Gastroesophageal sphincter (tissue), 4 donors: Measurements from ENCODE around the gene ATP2A3. TPM values are rescaled to one million over a fixed set of nuclear protein-coding genes. Genes with fewer than 3 reads are reported as not detected.

ENCODE experiments used
- ATAC-seq: fragments of 150-250 bp; one replicate; pipeline ENCODE4 v1.9.1; 2016; ENCODE audit warnings: mild to moderate bottlenecking, moderate library complexity
- H3K27ac ChIP-seq, 4 donors: fragments of 200-600 bp; sonication (generic) in 3 of 4; 1 replicate in 3 of 4; 2 replicates in 1 of 4; pipeline ENCODE4 v1.5.1; 2016 to 2019
- H3K27me3 ChIP-seq: fragments of 200-600 bp; sonication (generic); one replicate; pipeline ENCODE4 v1.5.1; 2019
- H3K36me3 ChIP-seq, 2 donors: fragments of 200-600 bp; sonication (generic); one replicate each; pipeline ENCODE4 v1.5.1; 2019; ENCODE audit warnings: control low read depth in 1 of 2
- H3K4me1 ChIP-seq, 3 donors: fragments of 200-600 bp; sonication (generic); 1 replicate in 2 of 3; 2 replicates in 1 of 3; pipeline ENCODE4 v1.5.1; 2016 to 2019; ENCODE audit warnings: control low read depth in 2 of 3
- H3K4me3 ChIP-seq, 2 donors: fragments of 200-600 bp; sonication (generic); one replicate each; pipeline ENCODE4 v1.5.1; 2019; ENCODE audit warnings: mild to moderate bottlenecking in 1 of 2, moderate library complexity in 1 of 2
- H3K9me3 ChIP-seq, 3 donors: fragments of 200-600 bp; sonication (generic); one replicate each; pipeline ENCODE4 v1.5.1; 2017 to 2019; ENCODE audit warnings: control low read depth in 2 of 3
- EP300 ChIP-seq: sonication (generic); formaldehyde crosslinking; IDR thresholded peaks from one replicate; pipeline ENCODE4 v1.6.1; 2017; ENCODE audit warnings: antibody characterized with exemption, mild to moderate bottlenecking
- POLR2A ChIP-seq, 2 donors: fragments of 450-650 bp; IDR thresholded peaks; one replicate each; pipeline ENCODE4 v1.6.1; 2017; ENCODE audit warnings: antibody characterized with exemption in 2 of 2, mild to moderate bottlenecking in 2 of 2, moderate library complexity in 1 of 2
- POLR2AphosphoS5 ChIP-seq: sonication (generic); formaldehyde crosslinking; IDR thresholded peaks from one replicate; pipeline ENCODE4 v1.6.1; 2017; ENCODE audit warnings: antibody characterized with exemption
- WGBS, 2 donors: methylation state at CpG; one replicate each; pipeline ENCODE4 v1.1.5; 2018; ENCODE audit warnings: low coverage in 1 of 2; 5-methylcytosine and 5-hydroxymethylcytosine counted together
- total RNA-seq, 4 donors: library from RNA; depleted of rRNA; stranded (reverse); fragments of >200 nt; gene quantifications; one replicate each; pipeline ENCODE4 v1.1.0, GENCODE V29; 2016
- TF ChIP-seq, protein P1 (sequence below), 4 experiments: fragments of 200-600 bp in 2 of 4; fragments of 450-650 bp in 2 of 4; sonication (generic) in 1 of 4; IDR thresholded peaks; one replicate each; pipeline ENCODE4 v1.5.1; 2017 to 2019; ENCODE audit warnings: antibody characterized with exemption in 4 of 4, mild to moderate bottlenecking in 2 of 4, moderate library complexity in 2 of 4

ATP2A3 gene
- total RNA-seq, 4 donors from 2014 or later = 5.9 to 35.9 (median 18.1) TPM

DNA sequence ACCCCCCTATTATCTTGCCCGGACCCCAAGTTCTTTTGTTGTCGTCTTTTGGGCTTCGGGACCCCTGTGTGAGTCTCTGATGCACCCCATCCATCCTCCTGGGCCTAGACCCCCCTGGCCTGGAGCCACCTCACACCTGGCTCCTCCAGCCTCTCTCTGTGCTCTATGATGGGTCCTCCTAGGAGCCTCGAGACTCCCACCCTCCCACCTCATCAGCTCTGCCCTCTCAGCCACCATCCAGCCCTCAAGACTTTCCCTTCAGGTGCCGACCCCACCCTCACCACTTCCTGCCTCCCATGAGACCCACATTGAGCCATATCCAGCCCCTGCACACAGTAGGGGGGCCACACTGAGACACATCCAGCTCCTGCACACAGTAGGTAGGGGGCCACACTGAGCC is 8.7 kb upstream of the ATP2A3 start:
- H3K9me3 ChIP-seq = peaks cover 0 to 13% (median 0%) of the 10 kb centered on the region in 3 donors
- ATAC-seq = no peak
- no peaks in the 10 kb centered on the region for H3K36me3 ChIP-seq
- H3K4me1 ChIP-seq = peaks cover 0 to 21% (median 9%) of the 10 kb centered on the region in 3 donors
- no peak for TF ChIP-seq EP300
- TF ChIP-seq POLR2AphosphoS5 = no peak
- TF ChIP-seq POLR2A (IDR thresholded peaks at IDR 0.05) = no peak
- TF ChIP-seq, protein P1, sequence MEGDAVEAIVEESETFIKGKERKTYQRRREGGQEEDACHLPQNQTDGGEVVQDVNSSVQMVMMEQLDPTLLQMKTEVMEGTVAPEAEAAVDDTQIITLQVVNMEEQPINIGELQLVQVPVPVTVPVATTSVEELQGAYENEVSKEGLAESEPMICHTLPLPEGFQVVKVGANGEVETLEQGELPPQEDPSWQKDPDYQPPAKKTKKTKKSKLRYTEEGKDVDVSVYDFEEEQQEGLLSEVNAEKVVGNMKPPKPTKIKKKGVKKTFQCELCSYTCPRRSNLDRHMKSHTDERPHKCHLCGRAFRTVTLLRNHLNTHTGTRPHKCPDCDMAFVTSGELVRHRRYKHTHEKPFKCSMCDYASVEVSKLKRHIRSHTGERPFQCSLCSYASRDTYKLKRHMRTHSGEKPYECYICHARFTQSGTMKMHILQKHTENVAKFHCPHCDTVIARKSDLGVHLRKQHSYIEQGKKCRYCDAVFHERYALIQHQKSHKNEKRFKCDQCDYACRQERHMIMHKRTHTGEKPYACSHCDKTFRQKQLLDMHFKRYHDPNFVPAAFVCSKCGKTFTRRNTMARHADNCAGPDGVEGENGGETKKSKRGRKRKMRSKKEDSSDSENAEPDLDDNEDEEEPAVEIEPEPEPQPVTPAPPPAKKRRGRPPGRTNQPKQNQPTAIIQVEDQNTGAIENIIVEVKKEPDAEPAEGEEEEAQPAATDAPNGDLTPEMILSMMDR (IDR thresholded peaks at IDR 0.05) = no peak
- no peak overlapping the region for H3K27ac ChIP-seq
- peaks cover 9% of the 10 kb centered on the region for H3K27me3 ChIP-seq
- H3K4me3 ChIP-seq = no peak overlapping the region
- 50 to 60% methylated on average over 3 to 5 of the region's 5 CpGs for WGBS, 2 donors

DNA sequence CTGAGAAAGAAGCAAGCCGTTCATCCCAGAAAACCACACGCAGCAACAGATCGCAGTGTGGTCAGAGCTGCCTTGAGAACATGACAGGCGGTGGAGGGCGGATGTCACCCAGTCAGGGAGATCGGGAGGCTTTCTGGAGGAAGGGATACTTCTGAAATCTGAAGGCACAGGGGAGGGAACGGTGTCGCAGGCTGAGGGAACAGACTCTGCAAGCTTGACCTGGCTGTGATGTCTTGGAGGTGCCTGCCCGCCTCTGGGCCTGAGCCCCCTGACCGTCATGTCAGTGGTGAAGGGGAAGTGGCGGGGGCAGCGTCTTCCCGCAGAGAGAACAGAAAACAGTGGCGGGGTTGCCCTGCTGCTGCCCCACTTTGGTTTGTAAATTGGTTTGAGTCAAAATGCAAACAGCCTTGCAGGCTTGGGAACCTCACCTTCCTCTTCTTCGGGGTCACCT is 8.1 kb upstream of the ATP2A3 start:
- H3K27ac ChIP-seq = no peak overlapping the region
- TF ChIP-seq, protein P1 (IDR thresholded peaks at IDR 0.05) = no peak
- no peak for TF ChIP-seq POLR2AphosphoS5
- TF ChIP-seq EP300 = no peak
- no peak for TF ChIP-seq POLR2A (IDR thresholded peaks at IDR 0.05)
- no peaks in the 10 kb centered on the region for H3K36me3 ChIP-seq
- WGBS, 2 donors = 56 to 78% methylated on average over 12 to 13 of the region's 15 CpGs
- H3K27me3 ChIP-seq = peaks cover 9% of the 10 kb centered on the region
- no peak overlapping the region for H3K4me3 ChIP-seq
- peaks cover 0 to 13% (median 0%) of the 10 kb centered on the region in 3 donors for H3K9me3 ChIP-seq
- ATAC-seq = no peak
- peaks cover 0 to 14% (median 9%) of the 10 kb centered on the region in 3 donors for H3K4me1 ChIP-seq

DNA sequence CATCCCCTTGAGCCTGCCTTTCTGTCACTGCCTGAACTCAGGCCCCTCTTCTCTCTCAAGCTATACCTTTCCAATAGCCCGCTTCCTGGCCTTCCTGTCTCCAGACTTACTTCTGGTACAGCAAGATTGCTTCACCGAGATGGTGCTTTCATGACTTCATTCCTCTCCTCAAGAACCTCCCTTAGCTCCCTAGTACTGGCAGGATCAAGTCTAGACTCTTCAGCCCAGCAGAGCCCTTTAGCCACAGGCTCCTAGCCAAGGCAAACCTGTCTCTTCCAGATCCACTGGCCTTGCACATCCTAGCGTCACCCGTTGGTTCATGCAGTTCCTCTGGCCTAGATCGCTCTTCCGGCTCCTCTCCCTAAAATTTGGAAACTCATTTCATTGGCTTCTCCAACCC is 6.4 kb upstream of the ATP2A3 start:
- Histone ChIP-seq H3K27me3 (peaks cover 9% of the 10 kb centered on the region), H3K36me3 (no peaks in the 10 kb centered on the region), H3K9me3 (peaks cover 0 to 13% (median 0%) of the 10 kb centered on the region in 3 donors), H3K27ac (no peak overlapping the region), H3K4me1 (no peaks in the 10 kb centered on the region), H3K4me3 (no peak overlapping the region)
- no peak for TF ChIP-seq EP300
- TF ChIP-seq POLR2AphosphoS5 = no peak
- TF ChIP-seq, protein P1 (IDR thresholded peaks at IDR 0.05) = no peak
- no peak for TF ChIP-seq POLR2A (IDR thresholded peaks at IDR 0.05)
- ATAC-seq = no peak
- WGBS, 2 donors = 94 to 95% methylated on average over 6 of the region's 6 CpGs

DNA sequence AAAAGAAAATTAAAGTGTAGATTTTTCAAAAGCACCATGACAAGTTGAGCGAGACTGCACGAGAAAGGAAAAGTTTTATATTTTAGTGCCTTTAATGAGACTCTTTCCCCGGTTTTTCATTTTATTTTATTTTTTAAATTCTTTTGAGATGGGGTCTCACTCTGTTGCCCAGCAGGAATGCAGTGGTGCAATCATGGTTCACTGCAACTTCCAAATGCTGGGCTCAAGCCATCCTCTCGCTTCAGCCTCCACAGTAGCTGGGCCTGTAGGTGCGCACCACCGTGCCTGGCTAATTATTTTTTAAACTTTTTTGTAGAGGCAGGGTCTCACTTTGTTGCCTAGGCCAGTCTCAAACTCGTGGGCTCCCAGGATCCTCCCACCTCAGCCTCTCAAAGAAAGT is 5.7 kb upstream of the ATP2A3 start:
- Histone ChIP-seq H3K4me3 (no peak overlapping the region), H3K27ac (no peak overlapping the region), H3K9me3 (peaks cover 0 to 6% (median 0%) of the 10 kb centered on the region in 3 donors), H3K4me1 (peaks cover 0 to 7% (median 0%) of the 10 kb centered on the region in 3 donors), H3K36me3 (no peaks in the 10 kb centered on the region), H3K27me3 (peaks cover 16% of the 10 kb centered on the region)
- no peak for TF ChIP-seq POLR2A (IDR thresholded peaks at IDR 0.05)
- TF ChIP-seq POLR2AphosphoS5 = no peak
- TF ChIP-seq EP300 = no peak
- TF ChIP-seq, protein P1 (IDR thresholded peaks at IDR 0.05) = no peak
- no peak for ATAC-seq
- 81 to 96% methylated on average over 3 to 6 of the region's 7 CpGs for WGBS, 2 donors

DNA sequence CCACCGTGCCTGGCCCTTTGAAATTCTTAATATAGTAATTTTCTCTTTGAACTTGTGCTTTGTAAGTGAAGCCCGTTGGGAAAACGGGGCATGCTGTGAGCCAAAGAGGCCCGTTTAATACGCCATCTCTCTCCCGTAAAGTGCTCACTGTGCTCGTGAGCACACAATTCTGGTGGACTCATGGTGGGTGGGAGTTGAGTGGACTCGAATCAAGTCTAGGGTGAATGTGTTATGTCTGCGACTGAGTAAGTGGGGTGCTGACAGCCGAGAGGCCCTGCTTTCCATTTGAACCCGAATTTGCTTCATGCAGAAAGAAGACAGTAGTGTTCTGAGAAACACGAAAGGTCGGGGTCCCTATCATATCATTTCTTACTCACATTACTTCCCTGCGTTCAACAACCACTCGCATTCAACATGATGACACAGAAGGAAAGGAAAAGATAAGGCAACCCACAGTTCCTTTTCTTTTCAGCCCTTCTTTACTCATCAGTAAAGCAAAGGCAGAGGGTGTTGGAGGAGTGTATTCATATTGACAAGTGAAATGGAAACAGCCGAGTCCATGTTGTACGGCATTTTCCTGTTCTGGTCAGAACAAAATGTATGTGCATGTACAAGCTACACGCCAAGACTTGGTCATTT is 4.8 kb upstream of the ATP2A3 start:
- WGBS, 2 donors = 70 to 80% methylated on average over 9 to 18 of the region's 18 CpGs
- H3K4me1 ChIP-seq = peaks cover 0 to 16% (median 0%) of the 10 kb centered on the region in 3 donors
- H3K9me3 ChIP-seq = no peaks in the 10 kb centered on the region
- peaks cover 26% of the 10 kb centered on the region for H3K27me3 ChIP-seq
- no peaks in the 10 kb centered on the region for H3K36me3 ChIP-seq
- no peak overlapping the region for H3K27ac ChIP-seq
- ATAC-seq = no peak
- TF ChIP-seq EP300 = no peak
- H3K4me3 ChIP-seq = no peak overlapping the region
